Measurements from ENCODE around the gene CCND1.

DNA sequence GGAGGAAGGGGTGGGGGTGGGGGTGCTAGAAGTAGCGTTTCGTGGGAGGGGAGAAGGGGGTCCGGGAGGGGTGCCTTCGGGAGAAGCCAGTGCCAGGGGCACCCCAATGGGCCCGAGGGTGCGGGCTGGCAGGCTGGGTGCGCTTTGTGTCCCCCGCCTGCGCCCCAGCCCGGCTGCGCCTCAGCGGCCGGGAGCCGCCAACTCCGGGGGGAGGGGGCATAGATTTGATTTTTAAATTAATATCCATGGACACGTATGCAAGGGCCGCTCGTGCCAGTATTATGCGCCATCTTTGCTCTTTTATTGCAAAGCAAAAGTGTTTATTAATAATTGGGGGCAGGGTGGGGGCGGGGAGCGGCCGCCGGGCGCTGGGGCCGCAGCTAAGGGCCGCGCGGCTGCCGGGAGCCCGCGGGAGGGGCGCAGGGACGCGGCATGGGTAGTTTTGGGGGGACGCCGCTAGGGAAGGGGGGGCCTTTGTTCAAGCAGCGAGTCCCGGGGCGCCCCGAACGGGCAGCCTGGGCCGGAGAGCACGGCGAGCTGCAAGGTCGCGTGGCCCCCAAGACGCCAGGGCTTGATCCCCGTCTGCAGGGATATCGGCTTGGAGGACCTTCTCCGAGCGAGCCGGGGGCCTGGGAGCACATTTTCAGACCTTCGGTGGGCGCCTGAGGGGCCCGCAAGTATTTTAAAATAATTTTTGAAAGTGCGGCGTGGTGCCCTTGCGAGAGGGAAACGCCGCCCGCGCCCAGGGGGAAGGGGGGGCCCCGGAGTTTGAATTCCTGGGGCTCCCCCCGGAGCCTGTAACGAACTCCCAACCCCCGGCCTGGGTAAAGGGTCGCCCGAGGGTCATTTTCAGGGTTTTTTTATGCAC, 959 bp downstream of the CCND1 start:
- TF ChIP-seq SUZ12 (IDR thresholded peaks at IDR 0.05; ENCODE audit: extremely low read depth, insufficient read depth, insufficient read length) (no peak), ZNF274 (IDR thresholded peaks at IDR 0.05; ENCODE audit: low read depth, low read length) (no peak)
